ENCODE measurements around the gene BRD3. TPM values are rescaled to one million over a fixed set of nuclear protein-coding genes. Genes with fewer than 3 reads are reported as not detected.

BRD3 gene
- 9.7 and 10.4 TPM in 2 replicates for total RNA-seq

DNA sequence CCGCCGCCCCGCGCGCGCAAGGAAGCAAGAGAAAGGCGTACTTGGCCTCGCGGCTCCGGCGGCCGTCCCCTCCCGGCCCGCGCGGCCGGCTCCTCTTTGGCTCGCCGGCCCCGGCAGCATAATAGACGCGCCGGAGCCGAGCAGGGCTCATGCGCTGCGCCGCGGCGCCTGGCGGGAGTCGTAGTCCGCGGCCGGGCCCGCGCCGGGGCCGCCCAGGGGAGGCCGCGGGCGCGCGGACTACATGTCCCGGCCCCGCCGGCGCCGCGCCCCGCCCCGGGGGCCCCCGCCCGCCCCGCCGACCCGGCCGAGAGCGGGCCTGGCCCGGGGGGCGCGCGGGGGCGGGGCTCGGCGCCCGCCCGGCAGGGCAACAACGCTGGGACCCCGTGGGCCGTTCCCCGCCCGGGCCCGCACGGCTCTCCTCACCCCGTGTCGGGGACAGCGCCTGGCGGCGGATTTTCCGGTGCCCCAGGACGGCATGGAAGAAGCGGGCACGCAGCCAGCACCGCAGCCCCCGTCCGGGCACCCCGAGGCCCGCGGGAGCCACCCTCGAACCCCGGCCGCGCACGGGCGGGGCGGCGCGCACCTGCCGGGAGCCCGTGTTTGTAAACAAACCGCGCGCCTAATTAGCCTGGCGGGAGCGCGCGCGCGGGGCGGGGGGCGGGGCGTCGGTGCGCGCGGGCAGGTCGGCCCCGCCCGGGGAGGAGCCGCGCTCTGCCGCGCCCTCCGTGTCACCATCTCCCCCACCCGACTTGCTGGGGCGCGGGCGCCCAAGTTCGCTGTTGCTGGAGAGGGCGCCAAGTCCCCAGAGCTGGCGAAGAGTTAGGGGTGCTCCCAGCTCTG, at the start of gene BRD3:
Gene BRD3, minus strand, starts transcription at position 123 of the 840 bp plus-strand sequence. CDS start 14,549 bp downstream, outside the sequence.

DNA sequence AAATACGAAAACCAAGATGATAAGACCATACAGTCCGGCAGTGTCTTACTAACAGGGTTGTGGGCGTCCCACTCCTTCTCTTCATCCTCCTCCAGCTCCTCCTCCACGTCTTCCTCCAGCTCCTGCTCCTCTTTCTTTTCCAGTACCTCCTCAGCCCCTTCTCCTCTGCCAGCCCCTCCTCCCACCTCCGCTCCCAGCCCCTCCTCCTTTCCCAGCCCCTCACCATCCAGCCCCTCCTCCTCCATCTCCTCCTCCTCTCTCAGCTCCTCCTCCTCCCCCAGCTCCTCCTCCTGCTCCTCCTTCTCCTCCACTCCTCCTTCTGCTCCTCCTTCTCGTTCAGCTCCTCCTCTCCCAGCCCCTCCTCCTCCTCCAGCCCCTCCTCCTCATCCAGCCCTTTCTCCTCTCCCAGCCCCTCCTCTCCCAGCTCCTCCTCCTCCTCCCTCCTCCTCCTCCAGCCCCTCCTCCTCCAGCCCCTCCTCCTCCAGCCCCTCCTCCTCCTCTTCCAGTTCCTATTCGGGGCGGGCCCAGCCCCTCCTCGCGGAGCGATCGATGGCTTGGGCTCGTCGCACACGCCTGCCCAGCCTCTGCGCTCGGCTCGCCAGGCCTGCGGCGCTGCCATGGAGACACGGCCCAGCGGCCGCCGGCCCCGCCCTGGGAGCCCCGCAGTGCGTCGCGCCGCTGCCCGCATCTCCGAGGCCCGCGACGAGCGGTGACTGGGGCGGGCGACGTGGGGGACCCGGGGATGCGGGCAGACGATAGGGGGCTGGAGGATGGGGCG, 42.8 kb downstream of the BRD3 start, which contains the start of gene BRD3OS:
Gene BRD3OS, plus strand, starts transcription at position 654 of the 778 bp plus-strand sequence. CDS start 1,267 bp downstream, outside the sequence.

DNA sequence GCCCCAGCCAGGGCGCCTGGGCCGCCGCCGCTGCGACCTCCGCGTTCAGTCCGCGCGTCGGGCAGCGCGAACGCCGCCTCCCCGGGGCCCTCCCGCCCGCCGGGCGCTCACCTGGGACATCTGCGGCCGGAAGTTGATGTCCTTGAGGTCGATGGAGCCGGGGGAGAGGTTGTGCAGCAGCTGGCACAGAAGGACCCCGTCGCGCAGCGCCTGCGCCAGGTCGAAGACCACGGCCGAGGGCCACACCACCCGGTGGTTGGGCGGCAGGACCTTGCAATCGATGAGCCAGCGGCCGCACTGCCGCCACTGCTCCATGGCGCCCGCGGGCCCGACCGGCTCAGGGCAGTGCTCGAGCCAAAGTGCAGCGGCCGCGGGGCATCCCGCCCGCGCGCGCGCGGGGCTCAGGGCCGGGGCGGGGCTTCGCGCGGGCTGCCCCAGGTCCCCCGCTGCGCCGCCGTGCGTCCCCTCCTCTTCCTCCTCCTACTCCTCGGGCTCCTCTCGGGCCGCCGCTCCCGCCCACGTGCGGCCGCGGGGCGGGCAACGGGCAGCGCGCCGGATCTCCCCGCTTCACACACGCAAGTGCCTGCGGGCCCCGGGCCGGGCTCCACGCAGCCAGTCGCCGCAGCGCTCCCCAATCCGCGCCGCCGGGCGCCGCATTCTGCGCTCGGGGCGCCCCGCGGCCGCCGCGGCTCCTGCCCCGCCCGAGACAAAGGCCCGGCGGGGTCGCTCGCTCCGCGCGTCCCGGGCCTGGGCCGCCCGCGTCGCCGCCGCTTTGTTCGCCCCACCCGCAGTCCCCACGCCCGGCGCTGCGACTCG, 75.7 kb downstream of the BRD3 start, which contains the start of gene VAV2:
Gene VAV2, minus strand, starts transcription at position 361 of the 816 bp plus-strand sequence. Its CDS starts 46 bp downstream, at position 315.

Other genes with a start within 250 kb of the BRD3 start
- gene VAV2, start 75.7 kb downstream of the BRD3 start, total RNA-seq: 17.5 and 19.4 TPM in 2 replicates
- gene BRD3OS, start 42.5 kb downstream of the BRD3 start, total RNA-seq: 21.8 and 41.8 TPM in 2 replicates
- gene WDR5, start 68.1 kb upstream of the BRD3 start, total RNA-seq: 17.0 and 23.7 TPM in 2 replicates
- gene RNU6ATAC, start 96.5 kb upstream of the BRD3 start, total RNA-seq: not detected in 2 replicates

All from smooth muscle cell of trachea (primary cell).